Trophoblast cell (in vitro differentiated cells and primary cell): ENCODE data around the gene RTN4R.
"Not testable (repeated sequence)": the region's sequence is repeated elsewhere in the genome, so short reads cannot be mapped to it uniquely, and the experiment has no call there.

Source experiments
- DNase-seq, 2 donors: peaks; one replicate each; pipeline ENCODE4 v3.0.0-alpha.2; 2016
- H2AFZ ChIP-seq: 2 replicates; pipeline ENCODE4 v1.6.1; 2013; ENCODE audit warnings: low read length, moderate library complexity, mild to moderate bottlenecking; ENCODE audit not compliant: insufficient read depth, poor library complexity
- H2AK5ac ChIP-seq: 2 replicates; pipeline ENCODE4 v1.6.1; 2013; ENCODE audit warnings: mild to moderate bottlenecking, low read length
- H2BK120ac ChIP-seq: 2 replicates; pipeline ENCODE4 v1.6.1; 2013; ENCODE audit warnings: low read length, mild to moderate bottlenecking, moderate library complexity; ENCODE audit not compliant: insufficient read depth, poor library complexity
- H2BK12ac ChIP-seq: 2 replicates; pipeline ENCODE4 v1.6.1; 2013; ENCODE audit warnings: mild to moderate bottlenecking, low read length, moderate library complexity
- H2BK5ac ChIP-seq: 2 replicates; pipeline ENCODE4 v1.6.1; 2013; ENCODE audit warnings: low read length, low read depth, moderate library complexity, mild to moderate bottlenecking; ENCODE audit not compliant: poor library complexity
- H3K14ac ChIP-seq: 2 replicates; pipeline ENCODE4 v1.6.1; 2013; ENCODE audit warnings: mild to moderate bottlenecking, low read length
- H3K18ac ChIP-seq: 2 replicates; pipeline ENCODE4 v1.6.1; 2013; ENCODE audit warnings: mild to moderate bottlenecking, low read length
- H3K23ac ChIP-seq: 2 replicates; pipeline ENCODE4 v1.6.1; 2013; ENCODE audit warnings: low read length
- H3K27ac ChIP-seq: 2 replicates; pipeline ENCODE4 v1.5.1; 2013; ENCODE audit warnings: low read depth, mild to moderate bottlenecking, inconsistent platforms, low read length, moderate library complexity
- H3K27me3 ChIP-seq: 2 replicates; pipeline ENCODE4 v1.6.1; 2013; ENCODE audit warnings: inconsistent platforms, mild to moderate bottlenecking, low read length, moderate library complexity; ENCODE audit not compliant: insufficient read depth
- H3K36me3 ChIP-seq, 2 experiments: 1 replicate in 1 of 2; 2 replicates in 1 of 2; pipeline ENCODE4 v1.6.1; 2013; ENCODE audit warnings: low read length in 2 of 2, mild to moderate bottlenecking in 2 of 2, moderate library complexity in 1 of 2; ENCODE audit not compliant: insufficient read depth in 2 of 2, control insufficient read depth in 1 of 2
- H3K4ac ChIP-seq: 2 replicates; pipeline ENCODE4 v1.6.1; 2013; ENCODE audit warnings: low read depth, mild to moderate bottlenecking, low read length, moderate library complexity
- H3K4me1 ChIP-seq, 2 experiments: 1 replicate in 1 of 2; 2 replicates in 1 of 2; pipeline ENCODE4 v1.6.1; 2013; ENCODE audit warnings: low read length in 2 of 2, mild to moderate bottlenecking in 2 of 2, moderate library complexity in 1 of 2; ENCODE audit not compliant: insufficient read depth in 2 of 2, control insufficient read depth in 1 of 2
- H3K4me2 ChIP-seq: 2 replicates; pipeline ENCODE4 v1.6.1; 2013; ENCODE audit warnings: inconsistent platforms, mild to moderate bottlenecking, low read length, moderate library complexity
- H3K4me3 ChIP-seq: 2 replicates; pipeline ENCODE4 v1.5.1; 2013; ENCODE audit warnings: mild to moderate bottlenecking, low read depth, low read length, inconsistent platforms
- H3K79me1 ChIP-seq: one replicate; pipeline ENCODE4 v1.6.1; 2013; ENCODE audit warnings: low read length
- H3K79me2 ChIP-seq: 2 replicates; pipeline ENCODE4 v1.6.1; 2013; ENCODE audit warnings: low read length, mild to moderate bottlenecking; ENCODE audit not compliant: control insufficient read depth, insufficient read depth, poor library complexity
- H3K9ac ChIP-seq: 2 replicates; pipeline ENCODE4 v1.6.1; 2013; ENCODE audit warnings: mild to moderate bottlenecking, low read length
- H3K9me3 ChIP-seq: 2 replicates; pipeline ENCODE4 v1.6.1; 2013; ENCODE audit warnings: low read depth, mild to moderate bottlenecking, control low read depth, inconsistent platforms, low read length; ENCODE audit not compliant: insufficient read depth
- H4K12ac ChIP-seq: 2 replicates; pipeline ENCODE4 v1.6.1; 2013; ENCODE audit warnings: low read depth, mild to moderate bottlenecking, low read length, moderate library complexity
- H4K8ac ChIP-seq: 2 replicates; pipeline ENCODE4 v1.6.1; 2013; ENCODE audit warnings: low read depth, mild to moderate bottlenecking, low read length, moderate library complexity
- H4K91ac ChIP-seq: one replicate; pipeline ENCODE4 v1.6.1; 2013; ENCODE audit warnings: low read depth, mild to moderate bottlenecking, low read length, moderate library complexity
- WGBS: extraction: QIAGEN DNeasy Blood & Tissue Kit; methylation state at CpG from one replicate; pipeline ENCODE4 v1.1.7; 2013; ENCODE audit warnings: missing lambda C conversion rate; ENCODE audit not compliant: insufficient read length, insufficient coverage; ENCODE audit errors: extremely low coverage; 5-methylcytosine and 5-hydroxymethylcytosine counted together

Gene RTN4R

DNA sequence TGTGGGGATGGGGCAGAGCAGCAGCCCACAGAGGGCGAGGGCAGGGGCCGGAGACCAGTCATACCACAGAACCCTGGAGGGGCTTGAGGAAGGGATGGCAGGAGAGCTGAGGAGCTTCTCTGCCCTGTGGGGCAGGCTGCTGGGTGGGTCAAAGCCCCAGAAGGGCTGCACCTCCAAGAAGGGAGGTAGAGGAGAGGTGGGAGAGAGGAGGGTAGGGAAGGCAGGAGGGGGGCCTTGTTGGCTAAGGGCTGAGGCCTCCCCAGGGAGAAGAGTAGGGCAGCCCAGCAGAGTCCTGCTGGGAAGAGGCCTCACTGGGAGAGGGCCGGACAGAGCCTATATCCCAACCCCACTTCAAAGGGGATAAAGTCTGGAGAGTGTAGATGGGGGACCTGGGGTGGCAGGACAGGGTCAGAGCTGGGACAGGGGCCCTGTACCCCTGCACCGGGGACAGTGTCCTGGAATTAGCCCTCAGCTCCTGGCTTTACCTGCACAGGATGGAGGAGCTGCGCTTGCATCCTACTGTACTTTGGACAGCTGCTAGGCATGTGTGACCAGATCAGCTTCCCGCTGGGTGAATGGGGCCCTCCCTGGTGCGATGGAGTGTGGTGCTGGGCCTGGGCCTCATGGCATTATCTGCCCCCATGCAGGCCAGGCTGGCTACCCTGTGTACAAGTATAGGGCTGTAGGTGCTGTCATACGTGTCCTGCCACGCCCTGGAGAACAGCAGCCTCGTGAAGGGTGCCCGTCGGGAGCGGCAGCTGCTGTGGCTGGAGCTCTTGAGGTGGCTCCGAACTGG lies 44.5 kb upstream of the RTN4R start:
- no peak overlapping the region for H3K23ac ChIP-seq
- no peaks in the 10 kb centered on the region for H3K9me3 ChIP-seq
- H4K12ac ChIP-seq, result no peak overlapping the region
- H4K8ac ChIP-seq, result no peak overlapping the region
- no peak overlapping the region for H2BK120ac ChIP-seq
- no peak overlapping the region for H3K14ac ChIP-seq
- H3K27ac ChIP-seq, result no peak overlapping the region
- no peak overlapping the region for H2AK5ac ChIP-seq
- no peaks in the 10 kb centered on the region for H3K27me3 ChIP-seq
- no peak overlapping the region for H4K91ac ChIP-seq
- no peaks in the 10 kb centered on the region for H3K4me1 ChIP-seq
- no peak for DNase-seq
- H3K18ac ChIP-seq, result no peak overlapping the region
- H3K4ac ChIP-seq, result no peak overlapping the region
- no peak overlapping the region for H3K9ac ChIP-seq
- H3K79me1 ChIP-seq, result no peaks in the 10 kb centered on the region
- H2AFZ ChIP-seq, result no peak overlapping the region
- H3K4me3 ChIP-seq, result no peak overlapping the region
- no peak overlapping the region for H3K4me2 ChIP-seq
- H3K36me3 ChIP-seq, result peaks cover 5 to 6% of the 10 kb centered on the region in 2 experiments
- WGBS, result no CpG with 5 or more reads among the region's 14 CpGs
- no peaks in the 10 kb centered on the region for H3K79me2 ChIP-seq
- no peak overlapping the region for H2BK12ac ChIP-seq
- H2BK5ac ChIP-seq, result no peak overlapping the region

DNA sequence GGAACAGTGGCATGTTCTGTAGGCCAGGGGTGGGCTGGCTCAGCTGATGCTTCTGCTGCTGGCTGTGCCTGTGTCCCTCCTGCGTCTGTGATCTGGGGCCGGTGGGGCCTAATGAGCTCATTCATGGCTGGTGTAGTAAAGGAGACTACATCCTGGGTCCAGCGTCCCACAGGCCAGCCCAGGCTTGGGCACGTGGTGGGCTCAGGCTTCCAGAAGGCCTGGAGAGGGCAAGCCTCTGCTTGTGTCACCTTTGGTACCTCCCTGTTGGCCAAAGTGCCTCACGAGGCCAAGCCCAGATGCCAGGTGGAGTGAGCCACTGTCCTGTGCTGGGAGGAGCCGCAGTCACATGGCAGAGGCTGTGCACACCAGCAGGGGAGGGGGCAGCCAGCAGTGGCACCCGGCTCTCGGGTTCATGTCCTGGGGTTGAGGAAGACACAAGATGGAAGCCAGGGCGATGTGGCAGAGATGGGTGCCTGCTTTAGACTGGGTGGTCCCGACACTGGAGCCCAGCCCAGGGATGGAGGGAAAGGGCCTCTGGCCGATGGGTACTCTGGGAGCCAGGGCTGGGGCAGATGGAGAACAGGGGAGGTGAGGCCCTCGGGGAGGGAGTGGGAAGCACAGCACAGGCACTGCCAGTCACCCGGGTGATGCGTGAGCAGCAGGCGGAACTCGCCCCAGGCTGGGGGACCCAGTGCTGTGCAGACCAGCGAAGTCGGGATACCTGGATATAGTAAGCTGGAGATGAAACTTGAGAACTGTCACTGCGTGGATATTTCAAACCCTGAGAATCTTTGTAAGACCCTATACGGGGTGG lies 43.3 kb upstream of the RTN4R start:
- not testable (repeated sequence) for H3K79me1 ChIP-seq, H2BK5ac ChIP-seq, H2AFZ ChIP-seq, H3K4ac ChIP-seq, H3K18ac ChIP-seq, H3K36me3 ChIP-seq, DNase-seq, H4K91ac ChIP-seq, H3K4me1 ChIP-seq, H3K9me3 ChIP-seq, H3K27me3 ChIP-seq, H4K8ac ChIP-seq, H3K4me3 ChIP-seq, H3K9ac ChIP-seq, H2BK120ac ChIP-seq, H2AK5ac ChIP-seq, H3K23ac ChIP-seq, H3K79me2 ChIP-seq, H2BK12ac ChIP-seq, H3K14ac ChIP-seq, H4K12ac ChIP-seq, H3K27ac ChIP-seq, H3K4me2 ChIP-seq
- WGBS, result no CpG with 5 or more reads among the region's 20 CpGs

DNA sequence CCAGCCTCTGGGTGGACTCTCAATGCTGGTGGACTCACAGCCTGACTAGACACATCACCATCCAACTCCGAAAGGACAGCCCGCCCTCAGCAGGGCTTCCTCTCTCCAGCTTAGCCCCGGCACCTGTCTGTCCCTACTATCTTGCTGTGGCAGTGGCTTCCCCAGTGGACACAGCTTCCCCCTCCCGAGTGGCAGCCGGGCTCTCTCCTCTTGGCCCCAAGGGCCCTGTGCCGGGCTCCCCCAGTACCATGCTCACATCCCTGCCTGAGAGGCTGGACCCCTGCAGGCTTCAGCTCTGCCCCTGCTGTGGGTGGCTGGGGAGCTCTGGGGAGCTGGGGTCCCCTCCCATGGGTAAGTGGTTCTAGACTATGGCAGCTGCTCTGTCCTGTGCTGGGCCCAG lies 42.7 kb upstream of the RTN4R start:
- not testable (repeated sequence) for H3K4me1 ChIP-seq, H3K9me3 ChIP-seq, H3K9ac ChIP-seq, H4K12ac ChIP-seq, H2BK5ac ChIP-seq, H3K18ac ChIP-seq, H3K27me3 ChIP-seq, H2AK5ac ChIP-seq, H3K79me1 ChIP-seq, H4K91ac ChIP-seq, H3K79me2 ChIP-seq, DNase-seq, H3K4ac ChIP-seq, H2BK120ac ChIP-seq, H3K4me3 ChIP-seq, H3K36me3 ChIP-seq, H3K27ac ChIP-seq, H2AFZ ChIP-seq, H2BK12ac ChIP-seq, H3K14ac ChIP-seq, H3K4me2 ChIP-seq, H4K8ac ChIP-seq, H3K23ac ChIP-seq
- no CpG with 5 or more reads among the region's 6 CpGs for WGBS

DNA sequence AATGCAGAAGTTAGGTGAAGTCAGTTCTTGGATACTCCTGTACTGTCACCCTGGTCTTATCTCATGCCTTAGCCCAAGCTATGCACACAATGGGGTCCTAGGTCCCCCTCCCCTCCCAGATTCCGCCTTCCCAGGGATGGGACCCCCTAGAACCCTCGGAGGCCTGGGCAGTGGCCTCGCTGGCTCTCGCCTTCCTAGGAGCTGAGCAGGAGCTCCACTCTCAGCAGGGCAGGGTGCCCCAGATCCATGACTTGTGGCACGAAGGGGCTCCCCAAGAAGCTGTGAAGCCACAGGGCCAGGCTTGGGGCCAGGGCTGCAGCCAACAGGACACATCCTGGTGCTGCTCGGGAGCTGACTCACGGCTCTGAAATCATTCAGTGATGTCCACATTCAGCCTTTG lies 42.1 kb upstream of the RTN4R start:
- not testable (repeated sequence) for H3K9ac ChIP-seq, H4K91ac ChIP-seq, H2BK120ac ChIP-seq, H3K79me2 ChIP-seq, H3K18ac ChIP-seq, DNase-seq, H3K4me2 ChIP-seq, H3K27me3 ChIP-seq, H2BK5ac ChIP-seq, H3K14ac ChIP-seq, H3K36me3 ChIP-seq, H3K23ac ChIP-seq, H4K8ac ChIP-seq, H3K4me3 ChIP-seq, H3K4ac ChIP-seq, H2BK12ac ChIP-seq, H3K4me1 ChIP-seq, H3K27ac ChIP-seq, H3K79me1 ChIP-seq, H2AK5ac ChIP-seq, H3K9me3 ChIP-seq, H4K12ac ChIP-seq, H2AFZ ChIP-seq
- WGBS, result no CpG with 5 or more reads among the region's 7 CpGs
